Endodermal cell (in vitro differentiated cells): Measurements from ENCODE around the gene VSIG1. TPM values are rescaled to one million over a fixed set of nuclear protein-coding genes. Genes with fewer than 3 reads are reported as not detected.

Experiments used
- DNase-seq: peaks from one replicate; pipeline ENCODE4 v3.0.0-alpha.2; 2017
- H3K27ac ChIP-seq: 2 replicates; pipeline ENCODE4 v1.5.1; 2013; ENCODE audit warnings: mild to moderate bottlenecking, low read depth, low read length, moderate library complexity
- H3K27me3 ChIP-seq: 2 replicates; pipeline ENCODE4 v1.6.1; 2013; ENCODE audit warnings: mild to moderate bottlenecking, low read length, moderate library complexity; ENCODE audit not compliant: insufficient read depth, control insufficient read depth, poor library complexity, severe bottlenecking
- H3K36me3 ChIP-seq: 2 replicates; pipeline ENCODE4 v1.7.0; 2013; ENCODE audit warnings: mild to moderate bottlenecking, low read length, moderate library complexity; ENCODE audit not compliant: control insufficient read depth, insufficient read depth
- H3K4me1 ChIP-seq: one replicate; pipeline ENCODE4 v1.7.0; 2013; ENCODE audit warnings: low read length; ENCODE audit not compliant: control insufficient read depth, insufficient read depth
- H3K4me3 ChIP-seq: 2 replicates; pipeline ENCODE4 v1.5.1; 2013; ENCODE audit warnings: mild to moderate bottlenecking, low read length, moderate library complexity
- H3K9ac ChIP-seq: 2 replicates; pipeline ENCODE4 v1.6.1; 2013; ENCODE audit warnings: mild to moderate bottlenecking, low read length, moderate library complexity; ENCODE audit not compliant: poor library complexity, severe bottlenecking; ENCODE audit errors: extremely low read depth
- H3K9me3 ChIP-seq: 2 replicates; pipeline ENCODE4 v1.6.1; 2013; ENCODE audit warnings: mild to moderate bottlenecking, low read length, moderate library complexity; ENCODE audit not compliant: control insufficient read depth
- H3K27ac Mint-ChIP-seq: 2 replicates; pipeline ENCODE4 v1.8.0; 2020; ENCODE audit warnings: mixed read lengths
- H3K27me3 Mint-ChIP-seq: 2 replicates; pipeline ENCODE4 v1.8.0; 2021; ENCODE audit warnings: mild to moderate bottlenecking, mixed read lengths; ENCODE audit not compliant: insufficient read depth
- H3K36me3 Mint-ChIP-seq: 2 replicates; pipeline ENCODE4 v1.8.0; 2020; ENCODE audit warnings: low read depth, mixed read lengths
- H3K4me1 Mint-ChIP-seq: 2 replicates; pipeline ENCODE4 v1.8.0; 2020; ENCODE audit warnings: mixed read lengths
- H3K4me3 Mint-ChIP-seq: 2 replicates; pipeline ENCODE4 v1.8.0; 2020; ENCODE audit warnings: mild to moderate bottlenecking, moderate library complexity, mixed read lengths
- H3K9me3 Mint-ChIP-seq: 2 replicates; pipeline ENCODE4 v1.8.0; 2020; ENCODE audit warnings: mild to moderate bottlenecking, mixed read lengths
- WGBS, 2 experiments: methylation state at CpG; one replicate each; pipeline versions ENCODE4 v1.1.5 to v1.1.7; 2013; ENCODE audit warnings: missing lambda C conversion rate in 2 of 2, mixed read lengths in 1 of 2; ENCODE audit not compliant: insufficient coverage in 1 of 2, insufficient read length in 1 of 2; 5-methylcytosine and 5-hydroxymethylcytosine counted together
- total RNA-seq, 2 donors: library from RNA; stranded (reverse); fragmentation: NEBNext Ultra II Directional in 1 of 2; extraction: Animal tissue kit (Norgen Biotek cat#: 25700) in 1 of 2; gene quantifications; 2 replicates in 1 of 2; 3 replicates in 1 of 2; pipeline ENCODE4 v1.2.1, GENCODE V29; 2021
- TF ChIP-seq, protein P1 (sequence below): fragments of 200-600 bp; sonication (generic); conservative IDR thresholded peaks from 2 replicates; pipeline ENCODE4 v1.5.0; 2021; ENCODE audit warnings: antibody characterized with exemption, mild to moderate bottlenecking

The VSIG1 gene
- total RNA-seq, 2 donors from 2014 or later: 0.38 to 1.0 TPM

DNA sequence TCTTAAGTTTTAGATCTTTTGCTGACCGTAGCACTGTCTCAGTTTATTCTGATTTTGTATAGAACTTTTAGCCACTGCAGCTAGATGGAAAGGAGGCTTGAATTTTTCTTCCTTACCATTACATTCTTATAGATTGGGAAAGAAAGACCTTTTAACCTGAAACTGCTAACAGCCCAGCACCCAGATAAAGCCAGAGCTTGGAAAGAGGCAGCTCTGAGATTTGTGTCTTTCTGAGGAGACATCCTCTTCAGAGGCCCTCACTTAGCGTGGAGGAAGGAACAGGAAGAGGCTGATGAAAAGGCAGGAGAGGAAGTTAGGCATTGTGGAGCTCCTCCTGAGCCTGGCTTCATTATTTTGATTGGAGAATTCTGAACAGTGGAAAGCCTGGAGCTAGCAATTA, 81.8 kb downstream of the VSIG1 start:
- Histone ChIP-seq H3K27me3 (no peaks in the 10 kb centered on the region), H3K27ac (no peak overlapping the region), H3K9me3 (no peaks in the 10 kb centered on the region), H3K9ac (no peak overlapping the region), H3K36me3 (no peaks in the 10 kb centered on the region), H3K4me1 (no peaks in the 10 kb centered on the region), H3K4me3 (no peak overlapping the region)
- Mint-ChIP-seq H3K4me3 (no peak overlapping the region), H3K9me3 (no peaks in the 10 kb centered on the region), H3K4me1 (peaks cover 20% of the 10 kb centered on the region), H3K36me3 (no peaks in the 10 kb centered on the region), H3K27me3 (no peaks in the 10 kb centered on the region), H3K27ac (peak overlapping the region; percentile 41)
- WGBS, 2 experiments: 73% methylated on average over 2 of the region's 2 CpGs; no CpG with 5 or more reads in 1 of the 2 experiments
- no peak for DNase-seq
- TF ChIP-seq, protein P1, sequence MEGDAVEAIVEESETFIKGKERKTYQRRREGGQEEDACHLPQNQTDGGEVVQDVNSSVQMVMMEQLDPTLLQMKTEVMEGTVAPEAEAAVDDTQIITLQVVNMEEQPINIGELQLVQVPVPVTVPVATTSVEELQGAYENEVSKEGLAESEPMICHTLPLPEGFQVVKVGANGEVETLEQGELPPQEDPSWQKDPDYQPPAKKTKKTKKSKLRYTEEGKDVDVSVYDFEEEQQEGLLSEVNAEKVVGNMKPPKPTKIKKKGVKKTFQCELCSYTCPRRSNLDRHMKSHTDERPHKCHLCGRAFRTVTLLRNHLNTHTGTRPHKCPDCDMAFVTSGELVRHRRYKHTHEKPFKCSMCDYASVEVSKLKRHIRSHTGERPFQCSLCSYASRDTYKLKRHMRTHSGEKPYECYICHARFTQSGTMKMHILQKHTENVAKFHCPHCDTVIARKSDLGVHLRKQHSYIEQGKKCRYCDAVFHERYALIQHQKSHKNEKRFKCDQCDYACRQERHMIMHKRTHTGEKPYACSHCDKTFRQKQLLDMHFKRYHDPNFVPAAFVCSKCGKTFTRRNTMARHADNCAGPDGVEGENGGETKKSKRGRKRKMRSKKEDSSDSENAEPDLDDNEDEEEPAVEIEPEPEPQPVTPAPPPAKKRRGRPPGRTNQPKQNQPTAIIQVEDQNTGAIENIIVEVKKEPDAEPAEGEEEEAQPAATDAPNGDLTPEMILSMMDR: no peak

DNA sequence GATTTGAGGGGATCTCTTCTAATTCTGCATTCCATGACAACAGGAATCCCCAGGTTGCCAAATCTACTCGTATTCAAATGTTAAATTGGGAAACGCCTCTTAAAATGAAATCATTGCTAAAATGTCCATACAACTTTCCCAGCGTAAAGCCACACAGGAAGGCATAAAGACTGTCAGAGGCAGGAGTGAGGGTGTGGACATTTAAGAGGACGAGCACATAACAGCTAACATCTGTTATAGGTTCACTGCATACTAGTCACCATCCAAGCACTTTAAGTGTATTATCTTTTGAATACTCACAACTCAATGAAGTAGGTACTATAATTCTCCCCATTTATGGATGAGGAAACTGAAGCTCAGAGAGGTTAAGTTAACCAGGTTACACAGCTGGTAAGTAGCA, 82.3 kb downstream of the VSIG1 start:
- no peaks in the 10 kb centered on the region for H3K9me3 ChIP-seq
- 100% methylated on average over 1 of the region's 4 CpGs; no CpG with 5 or more reads in 1 of the 2 experiments for WGBS, 2 experiments
- Mint-ChIP-seq H3K9me3 (no peaks in the 10 kb centered on the region), H3K4me1 (peaks cover 20% of the 10 kb centered on the region), H3K4me3 (no peak overlapping the region), H3K27me3 (no peaks in the 10 kb centered on the region), H3K27ac (peak overlapping the region; percentile 41), H3K36me3 (no peaks in the 10 kb centered on the region)
- no peaks in the 10 kb centered on the region for H3K4me1 ChIP-seq
- TF ChIP-seq, protein P1: no peak
- H3K36me3 ChIP-seq: no peaks in the 10 kb centered on the region
- H3K4me3 ChIP-seq: no peak overlapping the region
- H3K27me3 ChIP-seq: no peaks in the 10 kb centered on the region
- H3K27ac ChIP-seq: no peak overlapping the region
- H3K9ac ChIP-seq: no peak overlapping the region
- DNase-seq: no peak

Other genes starting within 250 kb of the VSIG1 start
- 10 to 100 TPM in 1 of 2 donors, 1 to 10 TPM in 1; 5.2 to 10.0 TPM for gene MID2, start 219.2 kb upstream of the VSIG1 start, total RNA-seq
- not detected for gene TEX13B, start 62.7 kb upstream of the VSIG1 start, total RNA-seq
- 10 to 100 TPM; 48.7 to 74.5 TPM for gene PSMD10, start 46.5 kb downstream of the VSIG1 start, total RNA-seq
- 1 to 10 TPM; 4.3 to 4.4 TPM for gene ATG4A, start 46.7 kb downstream of the VSIG1 start, total RNA-seq